Gastroesophageal sphincter (tissue), 4 donors: ENCODE data around the gene YWHAE. TPM values are rescaled to one million over a fixed set of nuclear protein-coding genes. Genes with fewer than 3 reads are reported as not detected.
A peak's percentile ranks its signal among the peaks of the same experiment; 100 is the strongest.

Experiments used
- ATAC-seq: fragments of 150-250 bp; one replicate; pipeline ENCODE4 v1.9.1; 2016; ENCODE audit warnings: mild to moderate bottlenecking, moderate library complexity
- H3K27ac ChIP-seq, 4 donors: fragments of 200-600 bp; sonication (generic) in 3 of 4; 1 replicate in 3 of 4; 2 replicates in 1 of 4; pipeline ENCODE4 v1.5.1; 2016 to 2019
- H3K27me3 ChIP-seq: fragments of 200-600 bp; sonication (generic); one replicate; pipeline ENCODE4 v1.5.1; 2019
- H3K36me3 ChIP-seq, 2 donors: fragments of 200-600 bp; sonication (generic); one replicate each; pipeline ENCODE4 v1.5.1; 2019; ENCODE audit warnings: control low read depth in 1 of 2
- H3K4me1 ChIP-seq, 3 donors: fragments of 200-600 bp; sonication (generic); 1 replicate in 2 of 3; 2 replicates in 1 of 3; pipeline ENCODE4 v1.5.1; 2016 to 2019; ENCODE audit warnings: control low read depth in 2 of 3
- H3K4me3 ChIP-seq, 2 donors: fragments of 200-600 bp; sonication (generic); one replicate each; pipeline ENCODE4 v1.5.1; 2019; ENCODE audit warnings: mild to moderate bottlenecking in 1 of 2, moderate library complexity in 1 of 2
- H3K9me3 ChIP-seq, 3 donors: fragments of 200-600 bp; sonication (generic); one replicate each; pipeline ENCODE4 v1.5.1; 2017 to 2019; ENCODE audit warnings: control low read depth in 2 of 3
- EP300 ChIP-seq: sonication (generic); formaldehyde crosslinking; IDR thresholded peaks from one replicate; pipeline ENCODE4 v1.6.1; 2017; ENCODE audit warnings: antibody characterized with exemption, mild to moderate bottlenecking
- POLR2A ChIP-seq, 2 donors: fragments of 450-650 bp; IDR thresholded peaks; one replicate each; pipeline ENCODE4 v1.6.1; 2017; ENCODE audit warnings: antibody characterized with exemption in 2 of 2, mild to moderate bottlenecking in 2 of 2, moderate library complexity in 1 of 2
- POLR2AphosphoS5 ChIP-seq: sonication (generic); formaldehyde crosslinking; IDR thresholded peaks from one replicate; pipeline ENCODE4 v1.6.1; 2017; ENCODE audit warnings: antibody characterized with exemption
- WGBS, 2 donors: methylation state at CpG; one replicate each; pipeline ENCODE4 v1.1.5; 2018; ENCODE audit warnings: low coverage in 1 of 2; 5-methylcytosine and 5-hydroxymethylcytosine counted together
- total RNA-seq, 4 donors: library from RNA; depleted of rRNA; stranded (reverse); fragments of >200 nt; gene quantifications; one replicate each; pipeline ENCODE4 v1.1.0, GENCODE V29; 2016
- TF ChIP-seq, protein P1 (sequence below), 4 experiments: fragments of 200-600 bp in 2 of 4; fragments of 450-650 bp in 2 of 4; sonication (generic) in 1 of 4; IDR thresholded peaks; one replicate each; pipeline ENCODE4 v1.5.1; 2017 to 2019; ENCODE audit warnings: antibody characterized with exemption in 4 of 4, mild to moderate bottlenecking in 2 of 4, moderate library complexity in 2 of 4

The YWHAE gene
- total RNA-seq, 4 donors from 2014 or later: 359 to 456 (median 398) TPM

GRCh38 chr17:1366234-1366633 is 33.8 kb downstream of the YWHAE start:
- TF ChIP-seq EP300: no peak
- TF ChIP-seq, protein P1, sequence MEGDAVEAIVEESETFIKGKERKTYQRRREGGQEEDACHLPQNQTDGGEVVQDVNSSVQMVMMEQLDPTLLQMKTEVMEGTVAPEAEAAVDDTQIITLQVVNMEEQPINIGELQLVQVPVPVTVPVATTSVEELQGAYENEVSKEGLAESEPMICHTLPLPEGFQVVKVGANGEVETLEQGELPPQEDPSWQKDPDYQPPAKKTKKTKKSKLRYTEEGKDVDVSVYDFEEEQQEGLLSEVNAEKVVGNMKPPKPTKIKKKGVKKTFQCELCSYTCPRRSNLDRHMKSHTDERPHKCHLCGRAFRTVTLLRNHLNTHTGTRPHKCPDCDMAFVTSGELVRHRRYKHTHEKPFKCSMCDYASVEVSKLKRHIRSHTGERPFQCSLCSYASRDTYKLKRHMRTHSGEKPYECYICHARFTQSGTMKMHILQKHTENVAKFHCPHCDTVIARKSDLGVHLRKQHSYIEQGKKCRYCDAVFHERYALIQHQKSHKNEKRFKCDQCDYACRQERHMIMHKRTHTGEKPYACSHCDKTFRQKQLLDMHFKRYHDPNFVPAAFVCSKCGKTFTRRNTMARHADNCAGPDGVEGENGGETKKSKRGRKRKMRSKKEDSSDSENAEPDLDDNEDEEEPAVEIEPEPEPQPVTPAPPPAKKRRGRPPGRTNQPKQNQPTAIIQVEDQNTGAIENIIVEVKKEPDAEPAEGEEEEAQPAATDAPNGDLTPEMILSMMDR (IDR thresholded peaks at IDR 0.05): no peak
- peaks cover 27 to 100% (median 62%) of the 10 kb centered on the region in 3 donors for H3K4me1 ChIP-seq
- H3K27me3 ChIP-seq: no peaks in the 10 kb centered on the region
- H3K27ac ChIP-seq: peak overlapping the region; percentile 15 to 68 (median 40)
- ATAC-seq: no peak
- H3K9me3 ChIP-seq: no peaks in the 10 kb centered on the region
- WGBS, 2 donors: 72 to 88% methylated on average over 4 to 7 of the region's 7 CpGs
- no peak overlapping the region for H3K4me3 ChIP-seq
- peaks cover 0 to 15% of the 10 kb centered on the region in 2 donors for H3K36me3 ChIP-seq

DNA sequence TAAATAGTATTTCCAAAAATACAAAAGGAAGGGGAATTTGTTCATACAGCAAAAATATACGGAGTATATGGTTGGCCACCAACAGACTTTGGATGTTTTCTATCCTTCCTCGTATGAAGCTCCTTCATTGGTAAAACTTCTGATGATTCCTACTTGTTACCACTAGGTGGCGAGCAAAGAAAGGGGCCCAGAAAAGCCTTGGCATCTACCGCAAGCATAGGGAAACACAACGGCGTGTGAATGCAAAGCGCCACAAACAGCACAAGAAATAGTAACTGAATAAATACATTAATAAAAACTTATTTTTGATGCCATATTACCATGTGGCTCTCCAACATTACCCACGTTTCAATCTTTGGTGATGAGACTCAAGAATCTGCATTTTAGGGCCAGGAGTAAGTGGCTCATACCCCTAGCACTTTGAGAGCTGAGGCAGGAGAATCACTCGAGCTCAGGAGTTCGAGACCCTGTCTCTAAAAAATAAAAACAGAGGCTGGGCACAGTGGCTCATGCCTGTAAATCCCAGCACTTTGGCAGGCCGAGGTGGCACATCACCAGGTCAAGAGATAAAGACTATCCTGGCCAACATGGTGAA is 34.5 kb downstream of the YWHAE start:
- ATAC-seq: peak; percentile 69
- 6 to 12% methylated on average over 10 to 11 of the region's 11 CpGs for WGBS, 2 donors
- Histone ChIP-seq H3K27me3 (no peaks in the 10 kb centered on the region), H3K27ac (peak overlapping the region in 2 of 4 donors; percentile 24 to 68), H3K9me3 (no peaks in the 10 kb centered on the region), H3K36me3 (peaks cover 0 to 20% of the 10 kb centered on the region in 2 donors), H3K4me1 (peaks cover 28 to 100% (median 61%) of the 10 kb centered on the region in 3 donors), H3K4me3 (peak overlapping the region in 1 of 2 donors; percentile 15)
- TF ChIP-seq, protein P1 (IDR thresholded peaks at IDR 0.05): peak; percentile 85 to 88 (median 86)
- no peak for TF ChIP-seq POLR2A (IDR thresholded peaks at IDR 0.05)
- TF ChIP-seq POLR2AphosphoS5: peak; percentile 73
- TF ChIP-seq EP300: no peak

DNA sequence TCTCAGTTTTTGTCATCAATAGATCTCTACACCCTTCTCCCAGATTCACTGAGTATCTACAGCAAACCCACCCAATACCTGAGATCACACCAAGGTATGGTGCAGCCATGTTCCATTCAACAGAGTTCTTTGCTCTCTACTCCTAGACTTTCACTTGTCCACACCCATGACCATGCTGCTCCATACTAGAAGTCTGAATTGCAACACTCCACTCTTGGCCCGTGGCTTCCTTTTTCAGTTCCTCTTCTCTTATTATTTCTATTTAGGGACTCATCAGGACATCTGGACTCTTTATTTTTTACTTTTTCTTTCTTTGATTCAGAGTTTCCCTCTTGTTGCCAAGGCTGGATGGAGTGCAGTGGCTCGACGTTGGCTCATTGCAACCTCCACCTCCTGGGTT is 37.1 kb downstream of the YWHAE start:
- H3K9me3 ChIP-seq: no peaks in the 10 kb centered on the region
- peak; percentile 75 for ATAC-seq
- peak; percentile 29 for TF ChIP-seq POLR2AphosphoS5
- TF ChIP-seq POLR2A (IDR thresholded peaks at IDR 0.05): no peak
- TF ChIP-seq, protein P1 (IDR thresholded peaks at IDR 0.05): no peak
- TF ChIP-seq EP300: no peak
- WGBS, 2 donors: 12 to 40% methylated on average over 1 to 3 of the region's 3 CpGs
- H3K4me1 ChIP-seq: peaks cover 29 to 91% (median 54%) of the 10 kb centered on the region in 3 donors
- H3K27ac ChIP-seq: peak overlapping the region in 3 of 4 donors; percentile 25 to 61 (median 47)
- H3K36me3 ChIP-seq: peaks cover 0 to 38% of the 10 kb centered on the region in 2 donors
- H3K4me3 ChIP-seq: no peak overlapping the region
- no peaks in the 10 kb centered on the region for H3K27me3 ChIP-seq

GRCh38 chr17:1362065-1362848 is 37.8 kb downstream of the YWHAE start:
- no peaks in the 10 kb centered on the region for H3K27me3 ChIP-seq
- H3K36me3 ChIP-seq: peaks cover 0 to 45% of the 10 kb centered on the region in 2 donors
- TF ChIP-seq, protein P1 (IDR thresholded peaks at IDR 0.05): no peak
- TF ChIP-seq POLR2AphosphoS5 (no peak), POLR2A (IDR thresholded peaks at IDR 0.05) (no peak), EP300 (no peak)
- no peak for ATAC-seq
- no peak overlapping the region for H3K4me3 ChIP-seq
- 17 to 31% methylated on average over 9 to 10 of the region's 10 CpGs for WGBS, 2 donors
- H3K27ac ChIP-seq: peak overlapping the region; percentile 16 to 61 (median 36)
- H3K9me3 ChIP-seq: no peaks in the 10 kb centered on the region
- peaks cover 24 to 84% (median 52%) of the 10 kb centered on the region in 3 donors for H3K4me1 ChIP-seq
